GM23338 (cell line): Measurements from ENCODE around the gene PALLD.

Experiments used
- CREB1 ChIP-seq: fragments of 250-450 bp; sonication (Bioruptor Pico); IDR thresholded peaks from 2 replicates; pipeline ENCODE4 v1.5.0; 2020; ENCODE audit warnings: low read depth, mild to moderate bottlenecking, moderate library complexity
- CTCF ChIP-seq, 2 experiments: fragments of 200-600 bp in 1 of 2; sonication (generic) in 1 of 2; conservative IDR thresholded peaks; 2 replicates each; pipeline versions ENCODE4 v1.5.1 to v1.6.1; 2016 to 2017; ENCODE audit warnings: antibody characterized with exemption in 2 of 2, low read depth in 2 of 2, mild to moderate bottlenecking in 2 of 2, moderate library complexity in 1 of 2
- EZH2 ChIP-seq: fragments of 200-600 bp; sonication (generic); IDR thresholded peaks from one replicate; pipeline ENCODE4 v1.8.0; 2017; ENCODE audit warnings: antibody characterized with exemption, mild to moderate bottlenecking, low read depth; ENCODE audit not compliant: unreplicated experiment
- EZH2phosphoT487 ChIP-seq: fragments of 200-600 bp; sonication (generic); IDR thresholded peaks from one replicate; pipeline ENCODE4 v1.8.1; 2018; ENCODE audit warnings: antibody characterized with exemption; ENCODE audit not compliant: unreplicated experiment
- JUNB ChIP-seq: IDR thresholded peaks from one replicate; pipeline ENCODE4 v1.6.1; 2016; ENCODE audit warnings: antibody characterized with exemption; ENCODE audit not compliant: unreplicated experiment
- NANOG ChIP-seq: IDR thresholded peaks from 2 replicates; pipeline ENCODE4 v1.6.1; 2016; ENCODE audit warnings: antibody characterized with exemption, borderline replicate concordance
- POLR2AphosphoS5 ChIP-seq: IDR thresholded peaks from 2 replicates; pipeline ENCODE4 v1.6.1; 2016; ENCODE audit warnings: antibody characterized with exemption, low read depth
- ZNF114 ChIP-seq: fragments of 250-450 bp; sonication (Bioruptor Pico); IDR thresholded peaks from 2 replicates; pipeline ENCODE4 v1.5.0; 2020; ENCODE audit warnings: mild to moderate bottlenecking, moderate library complexity
- TF ChIP-seq, protein P1 (sequence below): IDR thresholded peaks from one replicate; pipeline ENCODE4 v1.6.1; 2018; ENCODE audit warnings: antibody characterized with exemption; ENCODE audit not compliant: unreplicated experiment
- TF ChIP-seq, protein P2 (sequence below): IDR thresholded peaks from 2 replicates; pipeline ENCODE4 v1.6.1; 2016; ENCODE audit warnings: antibody characterized with exemption

- no peak for TF ChIP-seq ZNF114 (CRISPR knock-in tag)
- no peak for TF ChIP-seq CTCF (conservative IDR thresholded peaks at IDR 0.05; ENCODE audit: low read depth in 2 of 2)
- no peak for TF ChIP-seq EZH2phosphoT487
- TF ChIP-seq, protein P1, sequence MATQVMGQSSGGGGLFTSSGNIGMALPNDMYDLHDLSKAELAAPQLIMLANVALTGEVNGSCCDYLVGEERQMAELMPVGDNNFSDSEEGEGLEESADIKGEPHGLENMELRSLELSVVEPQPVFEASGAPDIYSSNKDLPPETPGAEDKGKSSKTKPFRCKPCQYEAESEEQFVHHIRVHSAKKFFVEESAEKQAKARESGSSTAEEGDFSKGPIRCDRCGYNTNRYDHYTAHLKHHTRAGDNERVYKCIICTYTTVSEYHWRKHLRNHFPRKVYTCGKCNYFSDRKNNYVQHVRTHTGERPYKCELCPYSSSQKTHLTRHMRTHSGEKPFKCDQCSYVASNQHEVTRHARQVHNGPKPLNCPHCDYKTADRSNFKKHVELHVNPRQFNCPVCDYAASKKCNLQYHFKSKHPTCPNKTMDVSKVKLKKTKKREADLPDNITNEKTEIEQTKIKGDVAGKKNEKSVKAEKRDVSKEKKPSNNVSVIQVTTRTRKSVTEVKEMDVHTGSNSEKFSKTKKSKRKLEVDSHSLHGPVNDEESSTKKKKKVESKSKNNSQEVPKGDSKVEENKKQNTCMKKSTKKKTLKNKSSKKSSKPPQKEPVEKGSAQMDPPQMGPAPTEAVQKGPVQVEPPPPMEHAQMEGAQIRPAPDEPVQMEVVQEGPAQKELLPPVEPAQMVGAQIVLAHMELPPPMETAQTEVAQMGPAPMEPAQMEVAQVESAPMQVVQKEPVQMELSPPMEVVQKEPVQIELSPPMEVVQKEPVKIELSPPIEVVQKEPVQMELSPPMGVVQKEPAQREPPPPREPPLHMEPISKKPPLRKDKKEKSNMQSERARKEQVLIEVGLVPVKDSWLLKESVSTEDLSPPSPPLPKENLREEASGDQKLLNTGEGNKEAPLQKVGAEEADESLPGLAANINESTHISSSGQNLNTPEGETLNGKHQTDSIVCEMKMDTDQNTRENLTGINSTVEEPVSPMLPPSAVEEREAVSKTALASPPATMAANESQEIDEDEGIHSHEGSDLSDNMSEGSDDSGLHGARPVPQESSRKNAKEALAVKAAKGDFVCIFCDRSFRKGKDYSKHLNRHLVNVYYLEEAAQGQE: no peak
- no peak for TF ChIP-seq EZH2
- TF ChIP-seq, protein P2, sequence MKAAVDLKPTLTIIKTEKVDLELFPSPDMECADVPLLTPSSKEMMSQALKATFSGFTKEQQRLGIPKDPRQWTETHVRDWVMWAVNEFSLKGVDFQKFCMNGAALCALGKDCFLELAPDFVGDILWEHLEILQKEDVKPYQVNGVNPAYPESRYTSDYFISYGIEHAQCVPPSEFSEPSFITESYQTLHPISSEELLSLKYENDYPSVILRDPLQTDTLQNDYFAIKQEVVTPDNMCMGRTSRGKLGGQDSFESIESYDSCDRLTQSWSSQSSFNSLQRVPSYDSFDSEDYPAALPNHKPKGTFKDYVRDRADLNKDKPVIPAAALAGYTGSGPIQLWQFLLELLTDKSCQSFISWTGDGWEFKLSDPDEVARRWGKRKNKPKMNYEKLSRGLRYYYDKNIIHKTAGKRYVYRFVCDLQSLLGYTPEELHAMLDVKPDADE: no peak
- no peak for TF ChIP-seq POLR2AphosphoS5
- TF ChIP-seq CREB1 (CRISPR knock-in tag): no peak
- no peak for TF ChIP-seq NANOG
- TF ChIP-seq JUNB: no peak
Observed at GRCh38 chr4:168485156-168485910, 11.5 kb upstream of the PALLD start.
